ENCODE measurements around the gene CYBRD1. TPM values are rescaled to one million over a fixed set of nuclear protein-coding genes. Genes with fewer than 3 reads are reported as not detected.

CYBRD1 gene
- total RNA-seq, 1 donor from 2014 or later, result 48.4 TPM

DNA sequence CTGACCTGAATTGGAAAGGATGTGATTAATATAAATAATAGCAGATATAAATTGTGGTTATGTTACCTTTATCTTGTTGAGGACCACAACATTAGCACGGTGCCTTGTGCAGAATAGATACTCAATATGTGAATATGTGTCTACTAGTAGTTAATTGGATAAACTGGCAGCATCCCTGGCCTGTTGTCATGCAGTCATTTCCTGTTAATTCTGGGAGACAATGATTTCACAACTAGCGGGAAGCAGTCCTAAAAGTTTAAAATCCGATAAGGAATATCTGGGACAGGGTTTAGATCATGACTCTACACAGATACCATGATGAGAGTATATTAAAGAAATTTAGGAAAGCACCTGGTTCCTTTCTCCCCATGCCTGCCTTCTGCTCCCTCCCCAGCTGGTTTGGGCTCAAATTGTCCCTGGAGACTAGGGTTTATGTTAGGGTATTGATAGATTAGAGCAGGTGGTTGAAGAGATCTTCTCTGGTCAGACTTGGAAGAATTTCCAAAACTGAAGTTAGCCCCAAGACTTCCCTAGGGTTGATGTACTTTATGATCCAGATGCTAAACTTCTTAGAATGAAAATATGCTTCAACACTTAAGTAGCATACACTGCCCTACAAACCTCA lies 32.8 kb downstream of the CYBRD1 start:
- Histone ChIP-seq H3K27me3 (ENCODE audit: low read depth) (no peaks in the 10 kb centered on the region), H3K9me3 (replicated peaks) (no peaks in the 10 kb centered on the region), H3K4me1 (no peaks in the 10 kb centered on the region), H3K27ac (replicated peaks) (no peak overlapping the region), H3K36me3 (peaks cover 44% of the 10 kb centered on the region), H3K4me3 (no peak overlapping the region)
- DNase-seq, result no peak
- TF ChIP-seq, protein P1, sequence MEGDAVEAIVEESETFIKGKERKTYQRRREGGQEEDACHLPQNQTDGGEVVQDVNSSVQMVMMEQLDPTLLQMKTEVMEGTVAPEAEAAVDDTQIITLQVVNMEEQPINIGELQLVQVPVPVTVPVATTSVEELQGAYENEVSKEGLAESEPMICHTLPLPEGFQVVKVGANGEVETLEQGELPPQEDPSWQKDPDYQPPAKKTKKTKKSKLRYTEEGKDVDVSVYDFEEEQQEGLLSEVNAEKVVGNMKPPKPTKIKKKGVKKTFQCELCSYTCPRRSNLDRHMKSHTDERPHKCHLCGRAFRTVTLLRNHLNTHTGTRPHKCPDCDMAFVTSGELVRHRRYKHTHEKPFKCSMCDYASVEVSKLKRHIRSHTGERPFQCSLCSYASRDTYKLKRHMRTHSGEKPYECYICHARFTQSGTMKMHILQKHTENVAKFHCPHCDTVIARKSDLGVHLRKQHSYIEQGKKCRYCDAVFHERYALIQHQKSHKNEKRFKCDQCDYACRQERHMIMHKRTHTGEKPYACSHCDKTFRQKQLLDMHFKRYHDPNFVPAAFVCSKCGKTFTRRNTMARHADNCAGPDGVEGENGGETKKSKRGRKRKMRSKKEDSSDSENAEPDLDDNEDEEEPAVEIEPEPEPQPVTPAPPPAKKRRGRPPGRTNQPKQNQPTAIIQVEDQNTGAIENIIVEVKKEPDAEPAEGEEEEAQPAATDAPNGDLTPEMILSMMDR (IDR thresholded peaks at IDR 0.05; ENCODE audit: borderline replicate concordance), result no peak
- intact Hi-C loops (cut with micrococcal nuclease), result no loop called here

DNA sequence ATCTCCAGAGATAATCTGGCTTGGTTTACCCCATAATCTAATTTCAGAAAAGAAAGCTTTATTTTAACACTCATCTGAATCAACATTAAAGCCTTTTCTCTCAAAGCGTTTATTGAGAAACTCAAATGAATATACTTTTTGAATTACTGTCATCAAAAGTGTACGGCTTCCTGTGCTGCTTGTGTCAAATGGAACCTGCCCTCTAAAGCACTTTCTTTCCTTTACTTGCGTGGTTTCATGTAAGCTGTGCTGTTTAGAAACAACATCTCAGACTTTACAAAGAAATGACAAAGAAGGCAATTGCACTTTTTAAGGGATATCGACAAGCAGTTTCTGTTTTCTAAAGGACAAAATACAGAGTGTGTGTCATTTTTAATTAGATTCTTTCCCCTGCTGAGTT lies 35.1 kb downstream of the CYBRD1 start:
- H3K36me3 ChIP-seq, result peaks cover 31% of the 10 kb centered on the region
- no peak for DNase-seq

DNA sequence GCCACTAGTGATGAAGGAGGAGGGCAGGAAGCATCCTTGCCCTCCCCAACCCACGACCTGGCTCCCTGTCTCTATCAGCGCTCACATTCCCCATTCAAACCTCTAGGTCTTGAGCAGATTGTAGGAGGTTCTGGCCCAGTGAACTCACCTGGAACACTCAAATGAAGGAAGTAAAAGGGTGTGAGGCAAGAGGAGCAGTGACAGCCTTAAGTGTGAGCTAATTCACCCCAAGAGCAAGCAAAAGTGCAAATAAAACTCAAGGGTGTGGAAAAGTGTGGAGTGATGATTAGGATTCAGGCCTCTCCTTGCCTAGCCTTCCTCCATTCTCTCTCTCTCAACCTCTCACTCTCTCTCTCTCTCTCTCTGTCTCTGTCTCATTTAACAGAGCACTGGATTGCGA lies 41.0 kb downstream of the CYBRD1 start:
- no peak overlapping the region for H3K27ac ChIP-seq (replicated peaks)
- intact Hi-C loops (cut with micrococcal nuclease), result no loop called here
- TF ChIP-seq, protein P1 (IDR thresholded peaks at IDR 0.05; ENCODE audit: borderline replicate concordance), result no peak
- no peaks in the 10 kb centered on the region for H3K36me3 ChIP-seq
- DNase-seq, result no peak
- no peaks in the 10 kb centered on the region for H3K27me3 ChIP-seq (ENCODE audit: low read depth)
- no peaks in the 10 kb centered on the region for H3K9me3 ChIP-seq (replicated peaks)
- H3K4me1 ChIP-seq, result no peaks in the 10 kb centered on the region
- H3K4me3 ChIP-seq, result no peak overlapping the region

More for the DNA sequence above, 35.1 kb downstream of the CYBRD1 start:
- no peaks in the 10 kb centered on the region for H3K27me3 ChIP-seq (ENCODE audit: low read depth)
- TF ChIP-seq, protein P1 (IDR thresholded peaks at IDR 0.05; ENCODE audit: borderline replicate concordance), result no peak
- intact Hi-C loops (cut with micrococcal nuclease), result no loop called here
- no peaks in the 10 kb centered on the region for H3K9me3 ChIP-seq (replicated peaks)
- H3K4me1 ChIP-seq, result no peaks in the 10 kb centered on the region
- no peak overlapping the region for H3K27ac ChIP-seq (replicated peaks)
- H3K4me3 ChIP-seq, result no peak overlapping the region

DNA sequence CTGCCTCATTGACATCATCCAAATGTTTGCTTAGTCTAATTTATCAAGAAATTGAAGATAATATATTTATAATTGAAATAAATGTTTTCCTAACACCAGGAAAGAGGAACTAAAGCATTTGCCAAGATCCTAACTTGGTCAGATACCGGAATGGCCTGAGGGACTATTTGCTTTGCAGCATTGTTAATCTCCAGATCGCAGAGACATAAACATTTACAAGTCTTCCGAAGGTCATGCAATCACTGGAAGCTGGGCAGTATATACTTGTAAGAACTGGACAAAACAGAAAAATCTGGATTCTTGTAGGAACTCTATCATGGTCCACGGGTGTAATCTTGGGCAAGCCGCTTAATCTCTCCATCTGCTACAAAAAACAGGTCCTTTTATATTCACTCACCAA lies 42.2 kb downstream of the CYBRD1 start:
- Histone ChIP-seq H3K9me3 (replicated peaks) (no peaks in the 10 kb centered on the region), H3K27ac (replicated peaks) (no peak overlapping the region), H3K36me3 (no peaks in the 10 kb centered on the region), H3K27me3 (ENCODE audit: low read depth) (no peaks in the 10 kb centered on the region), H3K4me1 (no peaks in the 10 kb centered on the region), H3K4me3 (no peak overlapping the region)
- TF ChIP-seq, protein P1 (IDR thresholded peaks at IDR 0.05; ENCODE audit: borderline replicate concordance), result no peak
- intact Hi-C loops (cut with micrococcal nuclease), result no loop called here
- DNase-seq, result no peak

DNA sequence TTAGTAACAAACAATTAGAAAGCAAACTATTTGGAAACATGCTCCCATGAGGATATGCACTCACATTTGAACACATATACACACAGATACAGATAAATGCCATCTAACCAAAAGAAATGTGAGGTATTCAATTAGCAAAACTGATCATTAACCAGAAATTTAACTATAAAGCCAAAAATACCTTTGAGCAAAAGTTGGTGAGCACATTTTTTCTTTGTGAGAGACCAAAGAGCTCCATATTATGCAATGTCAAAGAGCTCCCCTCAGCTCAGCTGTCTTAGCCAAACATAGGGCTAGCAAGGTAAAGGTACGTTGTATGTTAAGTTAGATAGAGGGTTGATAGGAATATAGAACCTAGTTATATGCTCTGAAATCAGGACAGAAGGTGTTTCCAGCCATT lies 43.8 kb downstream of the CYBRD1 start:
- Histone ChIP-seq H3K9me3 (replicated peaks) (no peaks in the 10 kb centered on the region), H3K36me3 (no peaks in the 10 kb centered on the region), H3K4me3 (no peak overlapping the region)

More for the DNA sequence above, 43.8 kb downstream of the CYBRD1 start:
- TF ChIP-seq, protein P1 (IDR thresholded peaks at IDR 0.05; ENCODE audit: borderline replicate concordance), result no peak
- Histone ChIP-seq H3K27ac (replicated peaks) (no peak overlapping the region), H3K27me3 (ENCODE audit: low read depth) (peaks cover 7% of the 10 kb centered on the region), H3K4me1 (no peaks in the 10 kb centered on the region)
- intact Hi-C loops (cut with micrococcal nuclease), result no loop called here
- DNase-seq, result no peak
